H1 (cell line): ENCODE data around the gene PLEKHM1. TPM values are rescaled to one million over a fixed set of nuclear protein-coding genes. Genes with fewer than 3 reads are reported as not detected.

Experiments
- MAFK ChIP-seq: IDR thresholded peaks from 2 replicates; pipeline ENCODE4 v1.6.1; 2012; ENCODE audit warnings: low read depth, mild to moderate bottlenecking, improper control_type of control experiment, low read length
- polyA plus RNA-seq, 7 experiments: library from polyadenylated mRNA; depleted of rRNA in 3 of 7; stranded (reverse) in 5 of 7; unstranded in 2 of 7; fragments of >200 nt in 5 of 7; fragments of 200-250 nt in 2 of 7; gene quantifications; 1 replicate in 5 of 7; 2 replicates in 1 of 7; 4 replicates in 1 of 7; pipeline versions ENCODE4 v1.2.1 to v1.2.3, GENCODE V29; 2011 to 2013; ENCODE audit warnings: missing spikeins in 2 of 7, mixed read lengths in 2 of 7
- total RNA-seq: library from RNA; stranded (reverse); fragmentation: NEBNext Ultra II Directional; extraction: Animal tissue kit (Norgen Biotek cat#: 25700); gene quantifications from 2 replicates; pipeline ENCODE4 v1.2.1, GENCODE V29; 2021
- TF ChIP-seq, protein P1 (sequence below): fragments of 300-600 bp; sonication (generic); IDR thresholded peaks from 2 replicates; pipeline ENCODE4 v1.7.1; 2012; ENCODE audit warnings: low read length, moderate library complexity, mild to moderate bottlenecking, inconsistent platforms; ENCODE audit not compliant: insufficient replicate concordance

Gene PLEKHM1
- total and polyA plus RNA-seq, 2 of the 8 experiments (the other 6 are each of a cell fraction or from before 2014, with no cell fraction given), result 7.6 to 17.9 TPM

DNA sequence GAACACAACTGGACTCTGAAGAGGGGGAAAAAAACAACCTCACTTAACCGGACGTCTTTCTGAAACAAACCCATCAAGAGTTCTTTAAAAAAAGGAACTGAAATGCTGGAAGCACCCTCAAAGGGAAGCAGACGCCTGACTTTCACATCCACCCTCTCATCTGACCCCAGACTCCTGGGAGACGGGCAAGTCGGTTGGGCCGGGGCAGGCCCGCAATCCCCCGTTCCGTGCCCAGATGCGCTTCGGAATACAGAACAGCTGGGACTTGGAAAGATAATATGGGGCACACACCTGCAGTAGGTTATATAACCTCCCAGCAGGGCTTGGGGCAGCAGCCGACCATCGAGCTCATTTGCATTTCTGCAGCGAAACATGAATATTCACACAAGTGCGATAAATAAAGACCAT lies 61.6 kb downstream of the PLEKHM1 start (continued):
- TF ChIP-seq, protein P1, sequence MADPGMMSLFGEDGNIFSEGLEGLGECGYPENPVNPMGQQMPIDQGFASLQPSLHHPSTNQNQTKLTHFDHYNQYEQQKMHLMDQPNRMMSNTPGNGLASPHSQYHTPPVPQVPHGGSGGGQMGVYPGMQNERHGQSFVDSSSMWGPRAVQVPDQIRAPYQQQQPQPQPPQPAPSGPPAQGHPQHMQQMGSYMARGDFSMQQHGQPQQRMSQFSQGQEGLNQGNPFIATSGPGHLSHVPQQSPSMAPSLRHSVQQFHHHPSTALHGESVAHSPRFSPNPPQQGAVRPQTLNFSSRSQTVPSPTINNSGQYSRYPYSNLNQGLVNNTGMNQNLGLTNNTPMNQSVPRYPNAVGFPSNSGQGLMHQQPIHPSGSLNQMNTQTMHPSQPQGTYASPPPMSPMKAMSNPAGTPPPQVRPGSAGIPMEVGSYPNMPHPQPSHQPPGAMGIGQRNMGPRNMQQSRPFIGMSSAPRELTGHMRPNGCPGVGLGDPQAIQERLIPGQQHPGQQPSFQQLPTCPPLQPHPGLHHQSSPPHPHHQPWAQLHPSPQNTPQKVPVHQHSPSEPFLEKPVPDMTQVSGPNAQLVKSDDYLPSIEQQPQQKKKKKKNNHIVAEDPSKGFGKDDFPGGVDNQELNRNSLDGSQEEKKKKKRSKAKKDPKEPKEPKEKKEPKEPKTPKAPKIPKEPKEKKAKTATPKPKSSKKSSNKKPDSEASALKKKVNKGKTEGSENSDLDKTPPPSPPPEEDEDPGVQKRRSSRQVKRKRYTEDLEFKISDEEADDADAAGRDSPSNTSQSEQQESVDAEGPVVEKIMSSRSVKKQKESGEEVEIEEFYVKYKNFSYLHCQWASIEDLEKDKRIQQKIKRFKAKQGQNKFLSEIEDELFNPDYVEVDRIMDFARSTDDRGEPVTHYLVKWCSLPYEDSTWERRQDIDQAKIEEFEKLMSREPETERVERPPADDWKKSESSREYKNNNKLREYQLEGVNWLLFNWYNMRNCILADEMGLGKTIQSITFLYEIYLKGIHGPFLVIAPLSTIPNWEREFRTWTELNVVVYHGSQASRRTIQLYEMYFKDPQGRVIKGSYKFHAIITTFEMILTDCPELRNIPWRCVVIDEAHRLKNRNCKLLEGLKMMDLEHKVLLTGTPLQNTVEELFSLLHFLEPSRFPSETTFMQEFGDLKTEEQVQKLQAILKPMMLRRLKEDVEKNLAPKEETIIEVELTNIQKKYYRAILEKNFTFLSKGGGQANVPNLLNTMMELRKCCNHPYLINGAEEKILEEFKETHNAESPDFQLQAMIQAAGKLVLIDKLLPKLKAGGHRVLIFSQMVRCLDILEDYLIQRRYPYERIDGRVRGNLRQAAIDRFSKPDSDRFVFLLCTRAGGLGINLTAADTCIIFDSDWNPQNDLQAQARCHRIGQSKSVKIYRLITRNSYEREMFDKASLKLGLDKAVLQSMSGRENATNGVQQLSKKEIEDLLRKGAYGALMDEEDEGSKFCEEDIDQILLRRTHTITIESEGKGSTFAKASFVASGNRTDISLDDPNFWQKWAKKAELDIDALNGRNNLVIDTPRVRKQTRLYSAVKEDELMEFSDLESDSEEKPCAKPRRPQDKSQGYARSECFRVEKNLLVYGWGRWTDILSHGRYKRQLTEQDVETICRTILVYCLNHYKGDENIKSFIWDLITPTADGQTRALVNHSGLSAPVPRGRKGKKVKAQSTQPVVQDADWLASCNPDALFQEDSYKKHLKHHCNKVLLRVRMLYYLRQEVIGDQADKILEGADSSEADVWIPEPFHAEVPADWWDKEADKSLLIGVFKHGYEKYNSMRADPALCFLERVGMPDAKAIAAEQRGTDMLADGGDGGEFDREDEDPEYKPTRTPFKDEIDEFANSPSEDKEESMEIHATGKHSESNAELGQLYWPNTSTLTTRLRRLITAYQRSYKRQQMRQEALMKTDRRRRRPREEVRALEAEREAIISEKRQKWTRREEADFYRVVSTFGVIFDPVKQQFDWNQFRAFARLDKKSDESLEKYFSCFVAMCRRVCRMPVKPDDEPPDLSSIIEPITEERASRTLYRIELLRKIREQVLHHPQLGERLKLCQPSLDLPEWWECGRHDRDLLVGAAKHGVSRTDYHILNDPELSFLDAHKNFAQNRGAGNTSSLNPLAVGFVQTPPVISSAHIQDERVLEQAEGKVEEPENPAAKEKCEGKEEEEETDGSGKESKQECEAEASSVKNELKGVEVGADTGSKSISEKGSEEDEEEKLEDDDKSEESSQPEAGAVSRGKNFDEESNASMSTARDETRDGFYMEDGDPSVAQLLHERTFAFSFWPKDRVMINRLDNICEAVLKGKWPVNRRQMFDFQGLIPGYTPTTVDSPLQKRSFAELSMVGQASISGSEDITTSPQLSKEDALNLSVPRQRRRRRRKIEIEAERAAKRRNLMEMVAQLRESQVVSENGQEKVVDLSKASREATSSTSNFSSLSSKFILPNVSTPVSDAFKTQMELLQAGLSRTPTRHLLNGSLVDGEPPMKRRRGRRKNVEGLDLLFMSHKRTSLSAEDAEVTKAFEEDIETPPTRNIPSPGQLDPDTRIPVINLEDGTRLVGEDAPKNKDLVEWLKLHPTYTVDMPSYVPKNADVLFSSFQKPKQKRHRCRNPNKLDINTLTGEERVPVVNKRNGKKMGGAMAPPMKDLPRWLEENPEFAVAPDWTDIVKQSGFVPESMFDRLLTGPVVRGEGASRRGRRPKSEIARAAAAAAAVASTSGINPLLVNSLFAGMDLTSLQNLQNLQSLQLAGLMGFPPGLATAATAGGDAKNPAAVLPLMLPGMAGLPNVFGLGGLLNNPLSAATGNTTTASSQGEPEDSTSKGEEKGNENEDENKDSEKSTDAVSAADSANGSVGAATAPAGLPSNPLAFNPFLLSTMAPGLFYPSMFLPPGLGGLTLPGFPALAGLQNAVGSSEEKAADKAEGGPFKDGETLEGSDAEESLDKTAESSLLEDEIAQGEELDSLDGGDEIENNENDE, result no peak
- TF ChIP-seq MAFK, result no peak
- TF ChIP-seq, all 59 proteins: peak for 0
